Stimulated activated naive CD8-positive, alpha-beta T cell treated with anti-CD3 and anti-CD28 coated beads, Interleukin-15, Interleukin-2, amounts not matched to agents 100 U/mL and 50 U/mL, for 24 hours (primary cell): ENCODE data around the gene HEXIM2.

ENCODE experiments used
- ATAC-seq: fragments of 150-1000 bp; cut with Tn5 transposase; one replicate; pipeline ENCODE4 v1.10.0; 2021
- DNase-seq: peaks from one replicate; pipeline ENCODE4 v3.0.0; 2021

HEXIM2 gene

GRCh38 chr17:45128331-45128730 lies 33.3 kb upstream of the HEXIM2 start:
- ATAC-seq (no peak), DNase-seq (no peak)

- ATAC-seq (no peak), DNase-seq (no peak)
Measured at GRCh38 chr17:45128989-45129388, 32.7 kb upstream of the HEXIM2 start.

- ATAC-seq (no peak), DNase-seq (no peak)
Measured at GRCh38 chr17:45129426-45129939, 32.2 kb upstream of the HEXIM2 start.

GRCh38 chr17:45129940-45130680 lies 31.6 kb upstream of the HEXIM2 start:
- no peak for ATAC-seq
- no peak for DNase-seq

- no peak for ATAC-seq
- no peak for DNase-seq
Measured at GRCh38 chr17:45130681-45131615, 30.7 kb upstream of the HEXIM2 start.

- ATAC-seq = no peak
Measured at GRCh38 chr17:45131616-45132319, 29.9 kb upstream of the HEXIM2 start.

GRCh38 chr17:45132320-45132571 lies 29.4 kb upstream of the HEXIM2 start, which contains the start of gene PLCD3:
PLCD3 (minus strand) TSS chr17:45132515; CDS start chr17:45132410, 105 bp downstream.
- no peak for ATAC-seq
- DNase-seq = no peak

More at GRCh38 chr17:45131616-45132319, 29.9 kb upstream of the HEXIM2 start:
- peak; percentile 71 for DNase-seq

GRCh38 chr17:45132572-45133463 lies 28.9 kb upstream of the HEXIM2 start:
- ATAC-seq (peak; percentile 33), DNase-seq (peak; percentile 80)

- DNase-seq = peak; percentile 97
- peak; percentile 91 for ATAC-seq
Measured at GRCh38 chr17:45135192-45135977, 26.3 kb upstream of the HEXIM2 start, which contains the start of gene ACBD4. ACBD4 (plus strand) TSS chr17:45135687; CDS start chr17:45136145, 458 bp downstream.

GRCh38 chr17:45135978-45136791 lies 25.5 kb upstream of the HEXIM2 start:
- DNase-seq (no peak), ATAC-seq (no peak)

GRCh38 chr17:45136846-45137560 lies 24.7 kb upstream of the HEXIM2 start:
- ATAC-seq (no peak), DNase-seq (no peak)

- DNase-seq (no peak), ATAC-seq (no peak)
Measured at GRCh38 chr17:45137561-45138305, 23.9 kb upstream of the HEXIM2 start.

GRCh38 chr17:45138911-45139532 lies 22.7 kb upstream of the HEXIM2 start:
- DNase-seq = no peak
- no peak for ATAC-seq

- ATAC-seq (no peak), DNase-seq (no peak)
Measured at GRCh38 chr17:45139533-45139920, 22.1 kb upstream of the HEXIM2 start.

GRCh38 chr17:45143094-45143670 lies 18.5 kb upstream of the HEXIM2 start:
- DNase-seq = no peak

GRCh38 chr17:45143767-45144198 lies 17.9 kb upstream of the HEXIM2 start:
- ATAC-seq (no peak), DNase-seq (peak; percentile 59)

More at GRCh38 chr17:45143094-45143670, 18.5 kb upstream of the HEXIM2 start:
- no peak for ATAC-seq
